OCI-LY7 (cell line): Measurements from ENCODE around the gene DHODH.

Experiments used
- CTCF ChIP-seq: fragments of 200-600 bp; sonication (generic); conservative IDR thresholded peaks from 2 replicates; pipeline ENCODE4 v1.5.1; 2014; ENCODE audit warnings: mild to moderate bottlenecking, antibody characterized with exemption, low read length, moderate library complexity, mixed read lengths
- EZH2phosphoT487 ChIP-seq: fragments of 200-600 bp; sonication (generic); IDR thresholded peaks from 2 replicates; pipeline ENCODE4 v1.6.1; 2018; ENCODE audit warnings: low read depth, borderline replicate concordance, mild to moderate bottlenecking, mixed run types, antibody characterized with exemption, low read length, moderate library complexity, mixed read lengths

DNA sequence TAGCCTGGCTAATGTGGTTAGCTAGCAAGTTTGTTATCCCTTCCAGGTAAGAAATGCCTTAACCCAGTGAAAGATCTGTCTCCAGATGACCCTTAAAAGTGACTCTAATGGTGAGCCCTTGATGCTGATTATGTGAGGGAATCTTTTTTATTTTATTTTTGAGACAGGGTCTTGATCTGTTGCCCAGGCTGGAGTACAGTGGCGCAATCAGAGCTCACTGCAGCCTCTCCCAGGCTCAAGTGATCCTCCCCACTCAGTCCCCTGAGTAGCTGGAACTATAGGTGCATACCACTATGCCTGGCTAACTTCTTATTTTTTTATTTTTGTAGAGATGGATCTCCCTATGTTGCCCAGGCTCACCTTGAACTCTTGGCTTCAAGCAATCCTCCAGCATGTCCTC, 35.0 kb downstream of the DHODH start:
- no peak for TF ChIP-seq CTCF
- TF ChIP-seq EZH2phosphoT487: no peak
